Measurements from ENCODE around the gene EVX1. TPM values are rescaled to one million over a fixed set of nuclear protein-coding genes. Genes with fewer than 3 reads are reported as not detected.

EVX1 gene
- total and polyA plus RNA-seq, 2 experiments from 2014 or later = not detected

- Histone ChIP-seq H3K4me1 (ENCODE audit: insufficient read depth) (no peaks in the 10 kb centered on the region), H3K27me3 (replicated peaks; ENCODE audit: insufficient read depth) (peaks cover 28% of the 10 kb centered on the region; the same call in 1 of the 2 replicates), H3K9ac (no peak overlapping the region), H3K79me2 (ENCODE audit: insufficient read depth) (no peaks in the 10 kb centered on the region), H3K9me2 (ENCODE audit: insufficient read depth) (no peaks in the 10 kb centered on the region), H2AFZ (no peak overlapping the region), H3K4me3 (no peak overlapping the region), H3F3A (ENCODE audit: insufficient read depth) (no peaks in the 10 kb centered on the region), H3K9me3 (ENCODE audit: low read depth) (no peaks in the 10 kb centered on the region), H3K36me3 (ENCODE audit: low read depth) (no peaks in the 10 kb centered on the region), H3K27ac (no peak overlapping the region), H3K4me2 (ENCODE audit: unreplicated experiment) (no peak overlapping the region), H4K20me1 (ENCODE audit: insufficient read depth) (no peaks in the 10 kb centered on the region)
- no peak for DNase-seq
- WGBS, 2 experiments (ENCODE audit: low coverage in 1 of 2, low lambda C conversion rate in 2 of 2, missing lambda C conversion rate in 2 of 2) = 96 to 98% methylated on average over 3 of the region's 3 CpGs
- TF ChIP-seq EZH2phosphoT487 (IDR thresholded peaks at IDR 0.05; ENCODE audit: insufficient read depth, low read depth) = no peak
- no peak for TF ChIP-seq EZH2 (IDR thresholded peaks at IDR 0.05; ENCODE audit: insufficient read depth, poor library complexity, severe bottlenecking)
- in situ Hi-C loops (cut with MboI) = no loop called here
These were observed 21.3 kb upstream of the EVX1 start for GRCh38 chr7:27221201-27221797.

DNA sequence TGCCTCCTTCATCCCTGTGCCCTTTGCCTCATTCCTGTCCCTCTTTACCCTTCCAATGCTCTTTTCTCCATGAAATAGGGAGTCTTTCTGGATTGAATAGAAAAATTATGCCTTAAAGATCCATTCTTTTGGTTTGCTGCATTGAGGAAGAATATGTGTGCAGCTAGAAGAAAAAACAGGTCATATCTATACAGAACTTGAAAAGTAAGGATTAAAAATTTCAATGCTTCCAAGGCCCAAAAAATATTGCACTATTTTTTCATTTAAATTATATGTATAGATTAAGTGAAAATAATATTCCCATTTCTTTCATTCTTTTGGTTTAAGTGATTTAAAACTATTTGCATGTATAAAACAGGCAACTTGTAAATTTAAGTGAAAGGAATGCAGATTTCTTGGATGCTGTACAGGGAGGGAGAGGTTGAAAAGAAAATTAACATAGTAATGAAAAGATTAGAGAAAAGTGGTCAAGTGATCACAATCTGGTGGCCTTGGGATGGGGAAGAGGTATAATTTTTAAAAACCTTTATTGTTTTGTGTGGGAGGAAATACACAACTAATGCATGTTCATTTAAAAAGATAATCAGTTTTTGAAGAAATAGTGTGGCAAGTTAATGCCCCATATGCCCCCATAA is 18.5 kb upstream of the EVX1 start:
- H3K4me2 ChIP-seq (ENCODE audit: unreplicated experiment) = no peak overlapping the region
- H3K9ac ChIP-seq = no peak overlapping the region
- H4K20me1 ChIP-seq (ENCODE audit: insufficient read depth) = no peaks in the 10 kb centered on the region
- no peaks in the 10 kb centered on the region for H3K9me2 ChIP-seq (ENCODE audit: insufficient read depth)
- no peak overlapping the region for H3K27ac ChIP-seq
- no peaks in the 10 kb centered on the region for H3K36me3 ChIP-seq (ENCODE audit: low read depth)
- in situ Hi-C loops (cut with MboI) = no loop called here
- H3K4me1 ChIP-seq (ENCODE audit: insufficient read depth) = no peaks in the 10 kb centered on the region
- no peaks in the 10 kb centered on the region for H3K79me2 ChIP-seq (ENCODE audit: insufficient read depth)
- H3K9me3 ChIP-seq (ENCODE audit: low read depth) = no peaks in the 10 kb centered on the region
- no peak for DNase-seq
- H3K4me3 ChIP-seq = no peak overlapping the region
- H2AFZ ChIP-seq = no peak overlapping the region
- peaks cover 25% of the 10 kb centered on the region; the same call in 1 of the 2 replicates for H3K27me3 ChIP-seq (replicated peaks; ENCODE audit: insufficient read depth)
- TF ChIP-seq EZH2 (IDR thresholded peaks at IDR 0.05; ENCODE audit: insufficient read depth, poor library complexity, severe bottlenecking) = no peak
- TF ChIP-seq EZH2phosphoT487 (IDR thresholded peaks at IDR 0.05; ENCODE audit: insufficient read depth, low read depth) = no peak
- no peaks in the 10 kb centered on the region for H3F3A ChIP-seq (ENCODE audit: insufficient read depth)

- no peak overlapping the region for H3K27ac ChIP-seq
- H3K4me3 ChIP-seq = no peak overlapping the region
- no peak overlapping the region for H2AFZ ChIP-seq
- H3K36me3 ChIP-seq (ENCODE audit: low read depth) = no peaks in the 10 kb centered on the region
- no peaks in the 10 kb centered on the region for H3F3A ChIP-seq (ENCODE audit: insufficient read depth)
- WGBS, 2 experiments (ENCODE audit: low coverage in 1 of 2, low lambda C conversion rate in 2 of 2, missing lambda C conversion rate in 2 of 2) = 51 to 55% methylated on average over 60 to 61 of the region's 61 CpGs
- peaks cover 25% of the 10 kb centered on the region; the same call in 1 of the 2 replicates for H3K27me3 ChIP-seq (replicated peaks; ENCODE audit: insufficient read depth)
- H3K9me3 ChIP-seq (ENCODE audit: low read depth) = no peaks in the 10 kb centered on the region
- no peaks in the 10 kb centered on the region for H3K9me2 ChIP-seq (ENCODE audit: insufficient read depth)
- no peak overlapping the region for H3K9ac ChIP-seq
- no peaks in the 10 kb centered on the region for H4K20me1 ChIP-seq (ENCODE audit: insufficient read depth)
- in situ Hi-C loops (cut with MboI) = no loop called here
- H3K79me2 ChIP-seq (ENCODE audit: insufficient read depth) = no peaks in the 10 kb centered on the region
- H3K4me1 ChIP-seq (ENCODE audit: insufficient read depth) = no peaks in the 10 kb centered on the region
- no peak for DNase-seq
- TF ChIP-seq EZH2phosphoT487 (IDR thresholded peaks at IDR 0.05; ENCODE audit: insufficient read depth, low read depth) (no peak), EZH2 (IDR thresholded peaks at IDR 0.05; ENCODE audit: insufficient read depth, poor library complexity, severe bottlenecking) (no peak)
- H3K4me2 ChIP-seq (ENCODE audit: unreplicated experiment) = no peak overlapping the region
These were observed 17.3 kb upstream of the EVX1 start for GRCh38 chr7:27224983-27225934.

DNA sequence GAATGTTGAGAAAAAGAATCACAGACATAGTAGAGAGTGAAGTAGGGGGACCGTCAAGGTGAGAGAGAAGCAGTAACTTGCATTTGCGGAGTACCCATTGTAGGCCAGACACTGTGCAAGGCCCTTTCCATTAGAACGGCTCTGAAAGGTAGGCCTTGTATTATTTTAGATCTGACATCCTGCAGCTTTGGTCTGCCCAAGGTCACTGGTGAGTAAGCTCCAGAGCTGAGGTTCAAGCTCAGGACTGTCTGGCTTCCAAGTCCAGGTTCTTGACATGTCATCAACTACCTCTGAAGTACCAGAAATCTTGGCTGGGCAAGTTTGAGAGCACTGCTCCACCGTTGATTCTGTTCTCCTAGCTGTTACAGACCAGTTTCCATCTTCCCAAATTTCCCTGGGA is 13.2 kb upstream of the EVX1 start:
- no peak for DNase-seq
- Histone ChIP-seq H3K4me2 (ENCODE audit: unreplicated experiment) (no peak overlapping the region), H3K9ac (no peak overlapping the region), H3K4me3 (no peak overlapping the region), H3K79me2 (ENCODE audit: insufficient read depth) (no peaks in the 10 kb centered on the region), H3K36me3 (ENCODE audit: low read depth) (no peaks in the 10 kb centered on the region), H3K4me1 (ENCODE audit: insufficient read depth) (no peaks in the 10 kb centered on the region), H3K27me3 (replicated peaks; ENCODE audit: insufficient read depth) (no peaks in the 10 kb centered on the region; the same call in 1 of the 2 replicates), H4K20me1 (ENCODE audit: insufficient read depth) (no peaks in the 10 kb centered on the region), H2AFZ (no peak overlapping the region), H3F3A (ENCODE audit: insufficient read depth) (no peaks in the 10 kb centered on the region), H3K27ac (no peak overlapping the region), H3K9me2 (ENCODE audit: insufficient read depth) (no peaks in the 10 kb centered on the region), H3K9me3 (ENCODE audit: low read depth) (no peaks in the 10 kb centered on the region)
- 81 to 84% methylated on average over 4 of the region's 4 CpGs for WGBS, 2 experiments (ENCODE audit: low coverage in 1 of 2, low lambda C conversion rate in 2 of 2, missing lambda C conversion rate in 2 of 2)
- no peak for TF ChIP-seq EZH2 (IDR thresholded peaks at IDR 0.05; ENCODE audit: insufficient read depth, poor library complexity, severe bottlenecking)
- no peak for TF ChIP-seq EZH2phosphoT487 (IDR thresholded peaks at IDR 0.05; ENCODE audit: insufficient read depth, low read depth)
- in situ Hi-C loops (cut with MboI) = no loop called here

All from GM23248 (cell line).